ENCODE results near the gene DNMT3A. TPM values are rescaled to one million over a fixed set of nuclear protein-coding genes. Genes with fewer than 3 reads are reported as not detected.

DNMT3A gene
- total and polyA plus RNA-seq, 10 donors: 9.0 to 64.6 (median 33.2) TPM

- TF ChIP-seq CTCF (IDR thresholded peaks at IDR 0.05 in 8 of 11, conservative IDR thresholded peaks at IDR 0.05 in 3 of 11): no peak
- TF ChIP-seq POLR2AphosphoS5 (IDR thresholded peaks at IDR 0.05): no peak
- TF ChIP-seq POLR2A (IDR thresholded peaks at IDR 0.05): no peak
- Histone ChIP-seq H3K4me1 (no peaks in the 10 kb centered on the region), H3K27me3 (replicated peaks in 1 of 7) (no peaks in the 10 kb centered on the region), H3K36me3 (no peaks in the 10 kb centered on the region), H3K4me3 (no peak overlapping the region), H3K9me3 (no peaks in the 10 kb centered on the region), H3K27ac (no peak overlapping the region)
- DNase-seq: no peak
- intact Hi-C loops (cut with DNase I; ENCODE audit: low total_unique reads): no loop called here
- WGBS, 5 donors: 82 to 96% (median 86%) methylated on average over 7 to 8 of the region's 8 CpGs
These were observed 13.5 kb upstream of the DNMT3A start for GRCh38 chr2:25355270-25355669.

DNA sequence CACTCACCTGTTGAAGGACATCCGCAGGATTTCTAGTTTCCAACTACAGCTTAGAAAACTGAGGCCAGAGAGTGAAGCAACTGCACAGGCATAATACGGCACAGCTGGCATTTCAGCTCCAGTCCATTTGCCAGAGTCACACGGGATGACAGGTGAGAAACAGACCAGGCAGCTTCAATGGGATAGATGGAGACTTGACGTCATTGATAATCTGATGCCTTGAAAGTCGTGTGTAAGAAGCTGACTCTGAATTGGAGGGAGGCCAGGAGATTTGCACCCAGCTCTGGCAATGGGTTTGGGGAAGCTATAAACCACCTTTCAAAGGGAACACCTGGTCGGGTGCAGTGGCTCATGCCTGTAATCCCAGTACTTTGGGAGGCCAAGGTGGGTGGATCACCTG, 12.4 kb upstream of the DNMT3A start:
- Histone ChIP-seq H3K4me3 (no peak overlapping the region), H3K4me1 (no peaks in the 10 kb centered on the region), H3K27me3 (replicated peaks in 1 of 7) (no peaks in the 10 kb centered on the region), H3K9me3 (no peaks in the 10 kb centered on the region), H3K36me3 (no peaks in the 10 kb centered on the region), H3K27ac (no peak overlapping the region)
- no peak for DNase-seq
- WGBS, 5 donors: 80 to 90% (median 83%) methylated on average over 6 of the region's 6 CpGs
- intact Hi-C loops (cut with DNase I; ENCODE audit: low total_unique reads): no loop called here
- TF ChIP-seq POLR2AphosphoS5 (IDR thresholded peaks at IDR 0.05) (no peak), CTCF (IDR thresholded peaks at IDR 0.05 in 8 of 11, conservative IDR thresholded peaks at IDR 0.05 in 3 of 11) (no peak), POLR2A (IDR thresholded peaks at IDR 0.05) (no peak)

- Histone ChIP-seq H3K27ac (no peak overlapping the region), H3K4me3 (no peak overlapping the region), H3K4me1 (no peaks in the 10 kb centered on the region), H3K9me3 (no peaks in the 10 kb centered on the region), H3K27me3 (replicated peaks in 1 of 7) (no peaks in the 10 kb centered on the region), H3K36me3 (no peaks in the 10 kb centered on the region)
- intact Hi-C loops (cut with DNase I; ENCODE audit: low total_unique reads): no loop called here
- peak; percentile 27 for DNase-seq
- 75 to 83% (median 80%) methylated on average over 7 of the region's 7 CpGs for WGBS, 5 donors
- TF ChIP-seq POLR2AphosphoS5 (IDR thresholded peaks at IDR 0.05): no peak
- TF ChIP-seq POLR2A (IDR thresholded peaks at IDR 0.05): no peak
- TF ChIP-seq CTCF (IDR thresholded peaks at IDR 0.05 in 8 of 11, conservative IDR thresholded peaks at IDR 0.05 in 3 of 11): no peak
These were observed 7.7 kb upstream of the DNMT3A start for GRCh38 chr2:25349397-25349796.

DNA sequence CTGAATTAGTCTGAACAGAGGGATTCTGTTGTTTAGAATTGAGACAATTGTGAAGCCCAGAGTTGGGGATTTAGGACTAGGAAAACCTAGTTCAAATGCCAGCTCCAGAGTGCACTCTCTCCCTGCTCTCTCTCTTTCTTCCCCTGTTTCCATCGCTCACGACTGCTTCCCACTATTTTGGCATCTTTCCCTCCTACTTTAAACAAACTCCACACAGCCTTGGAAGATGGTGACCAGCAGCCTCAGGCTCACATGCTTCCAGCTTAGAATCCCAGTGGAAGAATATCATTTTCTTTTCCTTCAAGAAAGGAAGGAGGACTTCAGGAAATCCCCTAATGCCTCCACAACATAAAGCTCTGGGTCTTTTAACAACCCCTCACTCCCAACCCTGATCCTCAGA, 6.1 kb upstream of the DNMT3A start:
- no peak for TF ChIP-seq CTCF (IDR thresholded peaks at IDR 0.05 in 8 of 11, conservative IDR thresholded peaks at IDR 0.05 in 3 of 11)
- no peak for TF ChIP-seq POLR2AphosphoS5 (IDR thresholded peaks at IDR 0.05)
- TF ChIP-seq POLR2A (IDR thresholded peaks at IDR 0.05): no peak
- Histone ChIP-seq H3K4me3 (no peak overlapping the region), H3K27me3 (replicated peaks in 1 of 7) (no peaks in the 10 kb centered on the region), H3K4me1 (peaks cover 0 to 4% (median 2%) of the 10 kb centered on the region in 6 donors), H3K27ac (no peak overlapping the region), H3K36me3 (no peaks in the 10 kb centered on the region), H3K9me3 (no peaks in the 10 kb centered on the region)
- DNase-seq: no peak
- 70 to 90% (median 73%) methylated on average over 2 of the region's 2 CpGs for WGBS, 5 donors
- intact Hi-C loops (cut with DNase I; ENCODE audit: low total_unique reads): no loop called here
